Stomach (tissue), 4 donors: ENCODE results near the gene CTDSPL2.
A peak's percentile ranks its signal among the peaks of the same experiment; 100 is the strongest.

Experiments
- EP300 ChIP-seq: sonication (generic); formaldehyde crosslinking; IDR thresholded peaks from one replicate; pipeline ENCODE4 v1.6.1; 2017; ENCODE audit warnings: antibody characterized with exemption
- POLR2A ChIP-seq, 4 donors: fragments of 450-650 bp; IDR thresholded peaks; one replicate each; pipeline ENCODE4 v1.6.1; 2016; ENCODE audit warnings: antibody characterized with exemption in 4 of 4, control low read depth in 2 of 4, mild to moderate bottlenecking in 1 of 4, moderate library complexity in 1 of 4
- POLR2AphosphoS5 ChIP-seq, 3 donors: sonication (generic); formaldehyde crosslinking; IDR thresholded peaks; one replicate each; pipeline ENCODE4 v1.6.1; 2016; ENCODE audit warnings: antibody characterized with exemption in 3 of 3
- TF ChIP-seq, protein P1 (sequence below), 7 experiments: fragments of 450-650 bp in 4 of 7; fragments of 200-600 bp in 3 of 7; sonication (generic) in 3 of 7; IDR thresholded peaks; one replicate each; pipeline ENCODE4 v1.5.1; 2016 to 2019; ENCODE audit warnings: antibody characterized with exemption in 7 of 7, control low read depth in 2 of 7, mild to moderate bottlenecking in 1 of 7

DNA sequence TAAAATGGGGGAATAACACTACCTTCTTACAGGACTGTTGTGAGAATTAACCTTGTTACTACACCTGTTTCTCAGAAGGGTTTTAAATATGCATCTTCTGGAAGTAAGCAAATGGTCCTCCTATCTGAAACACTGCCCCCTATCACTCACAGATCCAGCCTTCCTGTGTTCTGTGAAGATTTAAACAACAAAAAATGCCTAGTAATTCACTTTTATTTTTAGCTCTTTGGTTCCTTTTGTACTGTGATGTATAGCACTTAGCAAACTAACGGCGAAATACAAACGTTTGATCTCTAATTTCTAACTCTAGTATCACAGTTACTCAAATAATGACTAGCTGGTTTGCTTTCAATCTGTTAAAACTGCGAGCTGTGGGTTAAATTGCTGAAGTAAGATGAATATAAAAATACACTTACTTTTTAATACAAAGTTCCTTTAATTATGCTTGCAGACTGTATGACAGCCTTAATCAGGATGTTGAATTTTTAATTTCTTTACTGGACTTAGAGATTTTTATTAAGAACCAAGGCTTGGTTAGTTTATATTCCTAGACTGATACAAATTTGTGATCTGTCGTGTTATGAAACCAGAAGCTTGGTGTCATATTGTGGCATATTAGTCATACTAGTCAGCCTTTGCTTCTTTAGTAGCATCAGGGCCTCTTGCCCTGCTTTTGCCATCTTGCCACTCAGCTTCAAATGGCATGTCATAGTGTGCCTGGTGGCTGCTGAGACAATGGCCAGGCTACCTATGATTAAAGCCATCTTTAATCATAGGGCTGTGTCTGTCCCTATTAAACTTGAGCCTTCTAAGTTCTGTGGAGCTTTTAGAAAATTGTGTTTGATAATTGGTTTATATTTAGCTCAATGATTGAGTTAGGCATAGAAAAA lies 118.7 kb downstream of the CTDSPL2 start:
- TF ChIP-seq POLR2AphosphoS5 (IDR thresholded peaks at IDR 0.05) (peak in 1 of 3 donors; percentile 43), POLR2A (IDR thresholded peaks at IDR 0.05) (no peak), EP300 (no peak)
- TF ChIP-seq, protein P1, sequence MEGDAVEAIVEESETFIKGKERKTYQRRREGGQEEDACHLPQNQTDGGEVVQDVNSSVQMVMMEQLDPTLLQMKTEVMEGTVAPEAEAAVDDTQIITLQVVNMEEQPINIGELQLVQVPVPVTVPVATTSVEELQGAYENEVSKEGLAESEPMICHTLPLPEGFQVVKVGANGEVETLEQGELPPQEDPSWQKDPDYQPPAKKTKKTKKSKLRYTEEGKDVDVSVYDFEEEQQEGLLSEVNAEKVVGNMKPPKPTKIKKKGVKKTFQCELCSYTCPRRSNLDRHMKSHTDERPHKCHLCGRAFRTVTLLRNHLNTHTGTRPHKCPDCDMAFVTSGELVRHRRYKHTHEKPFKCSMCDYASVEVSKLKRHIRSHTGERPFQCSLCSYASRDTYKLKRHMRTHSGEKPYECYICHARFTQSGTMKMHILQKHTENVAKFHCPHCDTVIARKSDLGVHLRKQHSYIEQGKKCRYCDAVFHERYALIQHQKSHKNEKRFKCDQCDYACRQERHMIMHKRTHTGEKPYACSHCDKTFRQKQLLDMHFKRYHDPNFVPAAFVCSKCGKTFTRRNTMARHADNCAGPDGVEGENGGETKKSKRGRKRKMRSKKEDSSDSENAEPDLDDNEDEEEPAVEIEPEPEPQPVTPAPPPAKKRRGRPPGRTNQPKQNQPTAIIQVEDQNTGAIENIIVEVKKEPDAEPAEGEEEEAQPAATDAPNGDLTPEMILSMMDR (IDR thresholded peaks at IDR 0.05), result no peak
